ENCODE data around the gene RASIP1.
"Not testable (repeated sequence)": the region's sequence is repeated elsewhere in the genome, so short reads cannot be mapped to it uniquely, and the experiment has no call there.

Gene RASIP1, protein sequence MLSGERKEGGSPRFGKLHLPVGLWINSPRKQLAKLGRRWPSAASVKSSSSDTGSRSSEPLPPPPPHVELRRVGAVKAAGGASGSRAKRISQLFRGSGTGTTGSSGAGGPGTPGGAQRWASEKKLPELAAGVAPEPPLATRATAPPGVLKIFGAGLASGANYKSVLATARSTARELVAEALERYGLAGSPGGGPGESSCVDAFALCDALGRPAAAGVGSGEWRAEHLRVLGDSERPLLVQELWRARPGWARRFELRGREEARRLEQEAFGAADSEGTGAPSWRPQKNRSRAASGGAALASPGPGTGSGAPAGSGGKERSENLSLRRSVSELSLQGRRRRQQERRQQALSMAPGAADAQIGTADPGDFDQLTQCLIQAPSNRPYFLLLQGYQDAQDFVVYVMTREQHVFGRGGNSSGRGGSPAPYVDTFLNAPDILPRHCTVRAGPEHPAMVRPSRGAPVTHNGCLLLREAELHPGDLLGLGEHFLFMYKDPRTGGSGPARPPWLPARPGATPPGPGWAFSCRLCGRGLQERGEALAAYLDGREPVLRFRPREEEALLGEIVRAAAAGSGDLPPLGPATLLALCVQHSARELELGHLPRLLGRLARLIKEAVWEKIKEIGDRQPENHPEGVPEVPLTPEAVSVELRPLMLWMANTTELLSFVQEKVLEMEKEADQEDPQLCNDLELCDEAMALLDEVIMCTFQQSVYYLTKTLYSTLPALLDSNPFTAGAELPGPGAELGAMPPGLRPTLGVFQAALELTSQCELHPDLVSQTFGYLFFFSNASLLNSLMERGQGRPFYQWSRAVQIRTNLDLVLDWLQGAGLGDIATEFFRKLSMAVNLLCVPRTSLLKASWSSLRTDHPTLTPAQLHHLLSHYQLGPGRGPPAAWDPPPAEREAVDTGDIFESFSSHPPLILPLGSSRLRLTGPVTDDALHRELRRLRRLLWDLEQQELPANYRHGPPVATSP

DNA sequence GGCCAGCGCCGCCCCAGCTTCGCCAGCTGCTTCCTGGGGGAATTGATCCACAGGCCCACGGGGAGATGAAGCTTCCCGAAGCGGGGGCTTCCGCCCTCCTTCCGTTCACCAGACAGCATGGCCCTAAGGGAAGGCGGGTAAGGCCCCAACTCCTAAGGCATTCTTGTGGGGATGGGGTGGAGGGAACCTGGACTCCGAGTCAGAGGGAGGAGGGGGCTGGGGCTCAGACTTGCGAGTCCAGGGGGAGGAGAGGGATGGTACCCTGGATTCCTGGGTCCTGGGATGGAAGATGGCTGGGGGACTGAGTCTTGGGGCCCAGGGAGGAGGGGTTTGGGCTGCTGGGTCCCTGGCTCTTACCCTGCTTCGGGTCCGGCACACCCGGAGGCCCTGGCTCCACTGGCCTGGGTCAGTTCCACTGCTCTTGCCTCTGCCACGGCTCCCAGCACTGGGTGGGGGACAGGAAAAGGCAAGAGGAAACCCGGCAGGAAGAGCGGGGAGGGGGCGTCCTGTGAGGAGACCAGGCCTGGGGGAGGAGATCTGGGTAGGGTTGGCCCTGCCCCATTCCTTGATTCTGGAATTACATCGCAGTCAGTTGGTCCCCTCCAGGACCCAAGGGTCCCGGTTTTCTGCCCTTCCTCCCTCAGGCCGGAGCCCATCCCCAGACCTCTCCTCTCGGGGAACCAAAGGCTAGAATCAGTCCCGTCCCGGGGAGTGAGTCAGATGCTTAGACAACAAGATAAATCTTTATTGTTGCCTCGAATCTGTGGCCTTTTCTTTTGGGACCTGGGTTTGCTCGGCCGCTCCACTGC lies at the start of gene RASIP1:
Gene RASIP1, minus strand, starts transcription at position 447 of the 809 bp plus-strand sequence. Its CDS starts 328 bp downstream, at position 119.
- DNase-seq, result no peak

DNA sequence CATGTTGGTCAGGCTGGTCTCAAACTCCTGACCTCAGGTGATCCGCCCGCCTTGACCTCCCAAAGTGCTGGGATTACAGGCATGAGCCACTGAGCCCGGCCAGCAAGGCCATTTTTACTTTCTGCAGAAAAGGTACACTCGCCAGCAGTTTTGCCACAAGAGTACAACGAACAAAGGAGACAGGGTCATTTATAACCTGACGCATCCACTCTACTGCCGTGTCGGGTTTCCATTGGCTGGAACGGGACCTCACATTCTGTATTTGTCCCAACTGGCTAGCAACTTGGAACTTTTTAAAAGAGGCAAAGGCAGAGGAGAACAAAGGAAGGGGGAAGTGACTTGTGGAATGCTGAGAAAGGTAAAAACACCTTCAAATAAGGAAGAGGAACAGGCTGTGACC lies 46.9 kb upstream of the RASIP1 start:
- DNase-seq, result not testable (repeated sequence)

DNA sequence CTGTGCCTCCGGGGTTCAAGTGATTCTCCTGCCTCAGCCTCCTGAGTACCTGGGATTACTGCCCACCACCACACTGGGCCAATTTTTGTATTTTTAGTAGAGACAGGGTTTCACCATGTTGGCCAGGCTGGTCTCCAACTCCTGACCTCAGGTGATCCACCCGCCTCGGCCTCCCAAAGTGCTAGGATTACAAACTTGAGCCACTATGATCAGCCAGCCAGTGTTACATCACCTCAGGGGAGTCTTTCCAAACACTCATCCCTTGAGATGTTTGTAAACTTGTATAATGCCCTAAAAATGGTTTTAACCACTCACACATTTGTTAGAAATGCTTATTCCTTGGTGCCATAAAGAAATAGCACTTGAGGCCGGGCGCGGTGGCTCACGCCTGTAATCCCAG lies 46.0 kb upstream of the RASIP1 start:
- not testable (repeated sequence) for DNase-seq

DNA sequence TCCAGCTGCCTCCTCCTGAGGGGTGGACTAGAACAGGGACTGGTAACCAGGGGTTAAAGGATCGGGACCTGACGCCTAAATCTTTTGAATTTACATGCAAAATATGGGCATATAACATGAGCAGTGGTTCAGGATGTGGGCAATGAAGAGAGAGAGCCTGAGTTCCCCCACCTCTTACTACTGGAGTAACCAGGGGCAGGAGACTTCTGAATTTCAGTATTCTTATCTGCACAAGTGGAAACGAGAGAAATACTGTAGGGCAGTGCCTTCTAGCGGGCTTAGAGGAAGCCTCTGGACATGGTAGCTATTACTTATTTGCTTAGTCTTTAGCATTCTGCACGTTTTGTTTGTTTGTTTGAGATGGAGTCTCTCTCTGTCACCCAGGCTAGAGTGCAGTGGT lies 44.1 kb upstream of the RASIP1 start:
- no peak for DNase-seq

DNA sequence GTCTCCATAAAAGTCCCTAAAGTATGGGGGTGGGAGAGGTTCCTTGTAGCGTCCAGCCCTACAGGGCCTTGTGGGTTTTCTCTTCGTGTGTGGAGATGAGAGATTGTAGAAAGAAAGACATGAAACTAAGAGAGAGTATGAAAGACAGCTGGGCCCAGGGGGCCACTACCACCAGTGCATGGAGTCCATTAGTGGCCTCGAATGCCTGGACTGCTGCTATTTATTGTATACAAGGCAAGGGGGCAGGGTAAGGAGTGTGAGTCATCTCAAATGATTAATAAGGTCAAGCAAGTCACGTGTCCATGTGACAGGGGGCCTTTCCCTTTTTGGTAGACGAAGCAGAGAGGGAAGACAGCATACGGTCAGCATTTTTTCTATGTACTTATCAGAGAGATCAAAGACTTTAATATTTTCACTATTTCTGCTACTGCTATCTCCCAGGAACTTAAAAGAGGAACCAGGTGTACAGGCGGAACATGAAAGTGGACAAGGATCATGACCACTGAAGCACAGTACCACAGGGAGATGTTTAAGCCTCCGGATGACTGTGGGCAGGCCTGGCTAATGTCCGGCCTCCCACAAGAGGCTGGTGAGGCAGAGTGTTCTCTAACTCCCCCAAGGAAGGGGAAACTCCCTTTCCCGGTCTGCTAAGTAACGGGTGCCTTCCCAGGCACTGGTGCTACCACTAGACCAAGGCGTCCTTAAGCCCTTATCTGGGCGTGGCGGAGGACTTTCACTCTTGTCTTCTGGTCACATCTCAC lies 40.4 kb upstream of the RASIP1 start:
- no peak for DNase-seq

DNA sequence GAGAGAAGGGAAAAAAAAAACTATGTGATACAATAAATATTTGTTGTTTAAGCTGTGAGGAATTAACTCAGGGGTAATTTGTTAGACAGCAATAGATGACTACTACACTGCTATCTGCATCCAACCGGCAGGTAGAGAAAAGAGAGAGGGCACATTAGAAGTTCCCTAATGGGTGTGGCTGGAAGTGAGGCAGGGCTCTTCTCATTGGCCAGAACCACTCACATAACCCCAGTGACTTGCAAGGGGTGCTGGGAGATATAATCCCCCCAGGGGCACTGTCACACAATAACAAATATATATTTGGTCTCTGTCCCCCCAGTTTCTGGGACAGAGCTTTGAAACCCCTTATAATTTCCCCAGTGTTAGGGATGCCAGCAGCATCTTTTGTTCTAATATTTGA lies 39.2 kb upstream of the RASIP1 start:
- DNase-seq, result no peak

DNA sequence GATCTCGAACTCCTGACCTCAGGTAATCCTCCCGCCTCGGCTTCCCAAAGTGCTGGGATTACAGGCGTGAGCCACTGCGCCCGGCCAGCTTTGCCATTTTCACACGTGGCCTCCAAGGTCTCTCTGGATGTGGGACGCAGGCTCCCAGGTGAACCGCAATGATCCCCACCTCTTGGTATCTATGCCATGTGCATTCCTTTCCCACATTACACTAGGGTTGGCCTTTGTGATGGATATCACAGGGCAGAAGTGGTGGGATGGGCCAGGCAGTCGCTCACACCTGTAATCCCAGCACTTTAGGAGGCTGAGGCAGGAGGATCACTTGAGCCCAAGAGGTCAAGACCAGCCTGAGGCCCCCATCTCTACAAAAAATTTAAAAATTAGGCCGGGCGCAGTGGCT lies 37.3 kb upstream of the RASIP1 start:
- no peak for DNase-seq

DNA sequence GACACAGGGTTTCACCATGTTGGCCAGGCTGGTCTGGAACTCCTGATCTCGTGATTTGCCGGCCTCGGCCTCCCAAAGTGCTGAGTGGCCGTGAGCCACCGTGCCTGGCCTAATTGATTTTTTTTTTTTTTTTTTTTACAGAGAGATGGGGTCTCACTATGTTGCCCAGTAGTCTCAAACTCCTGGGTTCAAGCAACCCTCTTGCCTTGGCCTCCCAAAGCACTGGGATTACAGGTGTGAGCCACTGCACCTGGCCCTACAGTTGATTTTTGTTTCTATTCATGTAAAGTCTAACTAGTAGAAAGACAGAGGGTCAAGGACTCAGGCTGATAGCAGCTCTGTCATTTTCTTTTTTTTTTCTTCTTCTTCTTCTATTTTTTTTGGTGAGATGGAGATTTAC lies 36.7 kb upstream of the RASIP1 start:
- DNase-seq, result no peak

DNA sequence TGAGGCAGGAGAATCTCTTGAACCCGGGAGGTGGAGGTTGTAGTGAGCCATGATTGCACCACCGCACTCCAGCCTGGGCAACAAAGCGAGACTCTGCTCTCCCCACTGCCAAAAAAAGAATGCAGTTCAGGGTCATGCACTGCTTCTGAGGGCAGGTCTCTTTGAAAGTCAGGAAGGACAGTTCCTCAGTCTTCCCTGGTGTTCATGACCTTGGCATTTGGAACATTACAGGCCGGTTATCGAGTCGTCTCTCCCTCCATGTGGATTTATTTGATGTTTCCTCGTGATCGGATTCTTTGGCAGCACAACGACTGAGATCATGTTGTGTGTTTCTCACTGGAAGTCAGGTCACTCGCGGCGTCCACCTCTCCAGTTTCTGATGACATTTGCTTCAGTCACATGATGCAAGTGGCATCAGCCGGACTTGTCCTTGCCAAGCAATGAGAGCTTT lies 32.1 kb upstream of the RASIP1 start:
- DNase-seq, result no peak

DNA sequence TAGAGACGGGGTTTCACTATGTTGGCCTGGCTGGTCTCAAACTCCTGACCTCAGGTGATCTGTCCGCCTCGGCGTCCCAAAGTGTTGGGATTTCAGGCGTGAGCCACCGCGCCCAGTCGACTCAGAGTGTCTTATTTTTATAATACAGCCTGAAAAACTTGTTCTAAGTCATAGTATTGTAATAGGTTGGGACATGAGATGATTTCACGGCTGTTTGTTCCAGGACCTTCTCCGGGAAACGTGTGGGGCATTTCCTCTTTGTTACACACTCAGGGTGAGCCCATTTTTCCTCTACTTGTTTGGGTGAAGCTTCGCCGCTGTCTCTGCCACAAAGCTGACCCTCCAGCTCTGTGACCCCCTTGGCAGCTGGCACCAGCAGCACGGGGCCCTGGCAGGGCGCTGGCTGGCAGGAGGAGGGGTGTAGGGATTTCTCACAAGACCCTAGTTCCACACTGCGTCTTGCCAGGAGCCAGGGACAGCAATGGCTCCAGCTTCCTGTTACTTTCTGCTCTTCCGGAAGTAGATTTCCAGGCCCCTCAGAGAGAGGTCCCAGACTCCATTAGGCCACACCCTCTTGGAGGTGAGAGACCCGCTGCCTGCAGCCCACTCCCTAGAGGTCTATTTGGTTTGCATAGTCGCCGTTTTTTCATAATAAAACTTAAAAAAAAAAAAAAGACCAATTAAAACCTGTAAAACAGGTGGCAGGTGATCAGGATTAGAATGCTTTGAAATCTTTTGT lies 30.5 kb upstream of the RASIP1 start:
- no peak for DNase-seq

DNA sequence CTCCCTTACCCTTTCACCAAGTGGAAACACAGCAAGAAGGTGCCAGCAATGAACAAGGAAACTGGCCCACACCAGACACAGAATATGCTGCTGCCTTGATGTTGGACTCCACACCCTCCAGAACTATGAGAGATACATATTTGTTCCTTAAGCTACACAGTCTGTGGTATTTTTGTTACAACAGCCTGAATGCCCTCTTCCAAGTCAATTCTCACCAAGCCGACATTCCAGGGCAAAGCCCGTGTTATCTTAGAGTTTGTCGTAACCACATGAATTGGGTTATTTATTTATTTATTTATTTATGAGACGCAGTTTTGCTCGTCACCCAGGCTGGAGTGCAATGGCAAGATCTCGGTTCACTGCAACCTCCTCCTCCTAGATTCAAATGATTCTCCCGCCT lies 29.9 kb upstream of the RASIP1 start:
- DNase-seq, result no peak

DNA sequence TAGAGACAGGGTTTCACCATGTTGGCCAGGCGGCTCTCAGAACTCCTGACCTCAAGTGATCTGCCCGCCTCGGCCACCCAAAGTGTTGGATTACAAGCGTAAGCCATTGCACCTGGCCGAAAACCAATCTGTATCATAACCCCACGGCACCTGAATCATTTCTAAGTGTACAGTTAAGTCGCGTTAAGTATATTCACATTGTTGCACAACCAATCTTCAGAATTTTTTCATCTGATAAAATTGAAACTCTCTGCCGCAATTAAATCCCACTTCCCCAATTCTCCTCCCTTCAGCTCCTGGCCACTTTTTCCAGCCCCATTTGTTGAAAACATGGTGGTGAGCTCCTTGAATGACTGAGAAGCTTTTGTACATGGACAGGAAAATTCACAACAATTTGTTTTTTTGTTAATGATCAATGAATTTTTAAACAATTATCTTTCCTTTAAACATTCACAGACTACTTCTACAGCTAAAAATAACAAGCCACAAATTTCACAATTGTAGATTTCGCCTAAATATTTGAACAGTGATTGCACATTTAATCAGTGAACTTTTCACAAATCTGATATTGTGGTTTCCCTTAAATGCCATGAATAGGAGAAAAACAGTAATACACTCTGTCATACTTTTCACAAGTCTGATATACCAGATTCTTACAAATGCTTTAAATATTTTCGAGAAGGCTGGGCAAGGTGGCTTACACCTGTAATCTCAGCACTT lies 28.7 kb upstream of the RASIP1 start:
- no peak for DNase-seq

DNA sequence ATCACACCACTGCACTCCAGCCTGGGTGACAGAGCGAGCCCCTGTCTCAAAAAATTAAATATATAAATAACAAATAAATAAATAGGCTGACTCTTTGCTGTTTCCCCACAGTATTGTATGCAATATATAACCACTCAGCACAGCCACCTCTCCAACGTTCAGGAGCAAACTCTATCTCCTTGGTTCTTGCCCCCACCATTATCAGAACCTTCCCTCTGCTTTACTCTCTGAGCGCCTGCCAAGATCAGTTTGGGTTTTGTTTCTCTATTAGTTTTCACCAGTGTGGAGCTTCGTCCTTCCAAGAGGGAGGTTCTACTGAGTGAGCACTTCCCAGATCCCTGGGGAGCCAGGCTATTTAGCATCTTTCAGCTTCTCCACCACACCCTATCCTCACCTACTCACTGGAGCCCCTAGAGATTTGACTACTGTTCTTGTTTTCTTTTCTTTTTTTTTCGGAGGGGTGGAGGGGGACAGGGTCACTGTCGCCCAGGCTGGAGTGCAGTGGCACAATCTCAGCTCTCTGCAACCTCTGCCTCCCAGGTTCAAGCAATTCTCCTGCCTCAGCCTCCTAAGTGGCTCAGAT lies 27.9 kb upstream of the RASIP1 start:
- DNase-seq, result not testable (repeated sequence)

DNA sequence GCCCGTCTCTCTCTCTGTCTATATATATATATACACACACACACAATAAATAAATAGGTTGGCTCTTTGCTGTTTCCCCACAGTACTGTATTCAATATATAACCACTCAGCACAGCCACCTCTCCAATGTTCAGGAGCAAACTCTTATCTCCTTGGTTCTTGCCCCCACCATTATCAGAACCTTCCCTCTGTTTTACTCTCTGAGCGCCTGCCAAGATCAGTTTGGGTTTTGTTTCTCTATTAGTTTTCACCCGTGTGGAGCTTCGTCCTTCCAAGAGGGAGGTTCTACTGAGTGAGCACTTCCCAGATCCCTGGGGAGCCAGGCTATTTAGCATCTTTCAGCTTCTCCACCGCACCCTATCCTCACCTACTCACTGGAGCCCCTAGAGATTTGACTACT lies 25.4 kb upstream of the RASIP1 start:
- not testable (repeated sequence) for DNase-seq

DNA sequence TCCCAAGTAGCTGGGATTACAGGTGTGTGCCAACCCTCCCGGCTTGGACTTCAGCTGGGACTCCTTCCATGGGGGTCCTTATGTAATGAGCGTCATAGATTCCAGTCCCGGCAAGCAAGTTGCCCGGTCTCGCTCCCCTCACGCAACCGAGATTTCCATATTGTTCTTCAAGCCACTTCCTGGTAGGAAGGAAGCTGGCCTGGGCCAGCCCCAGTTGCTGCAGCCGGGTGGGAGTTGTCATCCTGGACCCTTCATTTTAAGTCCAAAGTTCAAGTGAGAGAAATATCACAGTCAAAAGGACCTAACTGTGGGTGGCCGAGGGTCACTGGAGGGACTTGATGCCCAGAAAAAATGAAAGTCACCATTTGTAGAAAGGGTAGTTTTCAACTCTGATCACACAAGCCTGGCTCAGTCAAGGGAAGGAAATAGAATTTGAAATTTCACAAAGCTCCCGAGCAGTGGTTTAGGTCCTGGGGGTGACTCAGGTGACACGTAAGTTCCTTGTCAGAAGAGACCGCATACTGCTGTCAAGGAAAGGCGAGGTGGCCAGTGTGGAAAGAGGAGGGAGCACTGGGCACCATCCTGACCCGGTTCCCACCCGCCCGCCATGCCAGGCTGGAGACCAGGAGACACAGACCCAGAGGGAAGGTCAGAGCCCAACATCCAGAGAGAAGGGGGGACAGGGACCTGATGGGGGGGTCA lies 20.2 kb upstream of the RASIP1 start:
- no peak for DNase-seq

DNA sequence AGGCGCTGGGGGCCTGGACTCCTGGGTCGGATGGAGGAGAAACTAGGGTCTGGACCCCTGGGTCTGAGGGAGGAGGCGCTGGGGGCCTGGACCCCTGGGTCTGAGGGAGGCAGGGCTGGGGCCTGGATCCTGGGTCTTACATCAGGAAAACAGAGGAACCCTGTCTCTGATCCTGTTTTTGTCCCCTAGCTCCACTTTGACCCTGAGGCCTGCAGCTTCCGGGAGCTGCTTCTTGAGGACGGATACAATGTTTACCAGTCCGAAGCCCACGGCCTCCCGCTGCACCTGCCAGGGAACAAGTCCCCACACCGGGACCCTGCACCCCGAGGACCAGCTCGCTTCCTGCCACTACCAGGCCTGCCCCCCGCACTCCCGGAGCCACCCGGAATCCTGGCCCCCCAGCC lies 17.3 kb upstream of the RASIP1 start:
- DNase-seq, result no peak

DNA sequence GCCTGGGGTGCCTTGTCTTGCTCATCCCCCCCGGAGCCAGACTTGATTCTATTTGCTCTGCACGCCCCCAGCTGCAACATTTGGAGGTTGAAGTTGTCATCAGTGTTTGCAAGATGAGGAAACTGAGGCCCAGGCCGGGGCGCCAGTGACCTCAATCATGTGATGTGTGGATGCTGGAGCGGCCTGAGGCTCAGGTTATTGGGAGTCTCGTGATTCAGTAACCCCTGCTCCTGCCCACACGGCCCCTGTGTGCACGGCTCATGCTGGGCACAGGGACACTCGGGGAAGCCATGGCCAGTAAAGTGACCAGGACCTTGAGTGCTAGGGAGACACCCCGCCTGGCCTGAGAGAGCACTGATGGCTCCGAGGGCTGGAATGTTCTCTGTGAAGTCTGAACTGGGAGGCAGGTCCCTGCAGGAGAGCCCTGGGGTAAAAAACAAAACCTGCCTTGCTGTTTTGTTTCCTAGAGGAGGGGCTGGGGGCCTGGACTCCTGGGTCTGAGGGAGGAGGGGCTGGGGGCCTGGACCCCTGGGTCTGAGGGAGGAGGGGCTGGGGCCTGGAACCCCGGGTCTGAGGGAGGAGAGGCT lies 16.8 kb upstream of the RASIP1 start:
- no peak for DNase-seq

DNA sequence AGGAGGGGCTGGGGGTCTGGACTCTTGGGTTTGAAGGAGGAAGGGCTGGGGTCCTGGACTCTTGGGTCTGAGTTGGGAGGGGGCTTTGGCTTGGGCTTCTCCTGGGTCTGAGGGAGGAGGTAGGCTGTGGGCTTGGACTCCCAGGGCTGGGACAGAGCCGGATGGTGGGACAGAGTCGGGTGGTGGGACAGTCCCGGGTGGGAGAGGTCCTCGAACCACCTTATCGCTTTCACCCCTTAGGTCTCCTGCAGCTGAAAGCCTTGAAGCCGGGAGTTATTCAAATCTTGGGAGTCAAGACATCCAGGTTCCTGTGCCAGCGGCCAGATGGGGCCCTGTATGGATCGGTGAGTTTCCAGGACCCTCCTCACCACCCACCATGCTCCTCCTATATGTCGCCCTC lies 16.3 kb upstream of the RASIP1 start:
- DNase-seq, result no peak

DNA sequence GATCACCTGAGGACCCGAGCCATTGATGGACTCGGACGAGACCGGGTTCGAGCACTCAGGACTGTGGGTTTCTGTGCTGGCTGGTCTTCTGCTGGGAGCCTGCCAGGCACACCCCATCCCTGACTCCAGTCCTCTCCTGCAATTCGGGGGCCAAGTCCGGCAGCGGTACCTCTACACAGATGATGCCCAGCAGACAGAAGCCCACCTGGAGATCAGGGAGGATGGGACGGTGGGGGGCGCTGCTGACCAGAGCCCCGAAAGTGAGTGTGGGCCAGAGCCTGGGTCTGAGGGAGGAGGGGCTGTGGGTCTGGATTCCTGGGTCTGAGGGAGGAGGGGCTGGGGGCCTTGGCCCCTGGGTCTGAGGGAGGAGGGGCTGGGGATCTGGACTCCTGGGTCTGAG lies 15.8 kb upstream of the RASIP1 start:
- DNase-seq, result no peak

Data from NCI-H187 (cell line).